Posterior vena cava (tissue), 2 donors: ENCODE measurements around the gene AIFM1. TPM values are rescaled to one million over a fixed set of nuclear protein-coding genes. Genes with fewer than 3 reads are reported as not detected.
"Not testable (repeated sequence)": the region's sequence is repeated elsewhere in the genome, so short reads cannot be mapped to it uniquely, and the experiment has no call there.

Experiments used
- DNase-seq: peaks from one replicate; pipeline ENCODE4 v3.0.0-alpha.2; 2020; ENCODE audit warnings: low spot score
- intact Hi-C, 2 donors: fragments of 100-400 bp; cut with DNase I; formaldehyde crosslinking; loops; one replicate each; pipeline versions ENCODE4 v1.14.1 to v1.14.2; 2022 to 2023
- total RNA-seq, 2 donors: library from RNA; stranded (reverse); fragmentation: NEBNext Ultra II Directional; extraction: Animal tissue kit (Norgen Biotek cat#: 25700); gene quantifications; one replicate each; pipeline ENCODE4 v1.2.1, GENCODE V29; 2021
- donor health status: DM: yes; HTN: yes; CAD: no.
- donor health status: DM: yes; HTN: yes; CAD: no.

The AIFM1 gene
- total RNA-seq, 2 donors from 2014 or later = 17.5 to 22.6 TPM

- peak; percentile 89 for DNase-seq
- intact Hi-C loops = no loop called here
These were observed 40.4 kb downstream of the AIFM1 start for GRCh38 chrX:130125091-130125874.

DNA sequence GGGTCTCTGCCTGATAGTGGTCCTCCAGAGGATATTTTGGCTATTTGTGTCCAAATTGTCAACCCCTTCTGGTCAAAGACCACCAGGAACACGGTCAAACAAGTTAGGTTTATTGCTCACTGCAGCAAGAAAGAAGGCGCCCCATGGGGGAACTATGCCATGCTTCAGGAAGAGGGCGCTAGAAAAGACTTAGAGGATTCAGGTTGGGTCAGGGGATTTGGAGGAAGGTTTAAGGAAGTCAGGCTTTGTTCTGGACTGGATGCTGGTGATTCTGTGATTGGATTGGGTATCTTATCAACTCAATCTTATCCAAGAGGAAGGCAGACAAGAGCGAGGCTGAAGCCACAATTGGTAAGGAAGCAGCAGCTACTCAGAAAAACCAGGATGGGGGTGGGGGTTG, 41.1 kb downstream of the AIFM1 start:
- no peak for DNase-seq
- intact Hi-C loops = no loop called here

- DNase-seq = no peak
- intact Hi-C loops = no loop called here
These were observed 44.2 kb downstream of the AIFM1 start for GRCh38 chrX:130121505-130121800.

GRCh38 chrX:130120746-130121504, 44.7 kb downstream of the AIFM1 start:
- intact Hi-C loops = no loop called here
- DNase-seq = peak; percentile 94

DNA sequence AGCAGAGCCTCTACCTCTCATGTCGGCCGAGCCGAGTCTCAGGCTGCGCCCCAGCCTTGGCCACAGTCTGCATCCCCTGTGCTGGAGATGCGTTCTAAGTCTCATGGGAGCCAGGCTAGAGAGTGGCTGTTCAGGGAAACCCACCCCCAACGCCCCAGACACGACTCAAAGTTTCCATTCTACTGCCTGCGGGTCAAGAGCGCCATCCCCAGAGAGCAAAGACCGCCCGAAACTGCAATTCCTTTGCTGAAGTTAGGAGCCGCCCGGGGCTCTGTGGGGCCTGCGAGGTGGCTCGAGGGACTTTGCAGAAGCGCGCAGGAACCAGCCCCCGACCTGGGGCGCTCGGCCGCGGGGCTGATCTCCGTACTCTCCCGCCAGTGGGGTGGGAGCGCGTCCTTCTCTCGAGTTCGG, 45.3 kb downstream of the AIFM1 start:
- no peak for DNase-seq
- intact Hi-C loops = no loop called here

- no peak for DNase-seq
- intact Hi-C loops = no loop called here
These were observed 46.2 kb downstream of the AIFM1 start for GRCh38 chrX:130119312-130119898.

- DNase-seq = no peak
- intact Hi-C loops = no loop called here
These were observed 47.0 kb downstream of the AIFM1 start for GRCh38 chrX:130118441-130119311.

DNA sequence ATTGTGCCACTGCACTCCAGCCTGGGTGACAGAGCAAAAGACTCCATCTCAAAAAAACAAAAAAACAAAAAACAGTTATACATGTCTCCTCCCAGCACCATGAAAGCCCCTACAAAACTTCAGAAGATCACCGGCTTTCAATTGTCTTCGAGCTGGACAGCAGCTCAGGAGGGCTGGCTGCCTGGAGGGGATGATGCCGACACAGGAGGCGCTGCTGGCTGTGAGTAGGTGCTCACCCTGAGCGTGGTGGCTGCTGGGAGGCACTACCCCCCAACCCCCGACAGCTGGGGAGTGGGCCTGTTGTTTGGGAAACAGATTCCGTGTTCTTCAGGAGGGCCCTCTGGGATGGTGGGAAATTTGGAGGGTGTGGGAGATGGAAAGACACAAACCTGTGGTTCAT, 48.5 kb downstream of the AIFM1 start:
- intact Hi-C loops = no loop called here
- no peak for DNase-seq

- intact Hi-C loops = not testable (repeated sequence)
- DNase-seq = peak; percentile 16
These were observed 50.3 kb downstream of the AIFM1 start for GRCh38 chrX:130115119-130115885.

DNA sequence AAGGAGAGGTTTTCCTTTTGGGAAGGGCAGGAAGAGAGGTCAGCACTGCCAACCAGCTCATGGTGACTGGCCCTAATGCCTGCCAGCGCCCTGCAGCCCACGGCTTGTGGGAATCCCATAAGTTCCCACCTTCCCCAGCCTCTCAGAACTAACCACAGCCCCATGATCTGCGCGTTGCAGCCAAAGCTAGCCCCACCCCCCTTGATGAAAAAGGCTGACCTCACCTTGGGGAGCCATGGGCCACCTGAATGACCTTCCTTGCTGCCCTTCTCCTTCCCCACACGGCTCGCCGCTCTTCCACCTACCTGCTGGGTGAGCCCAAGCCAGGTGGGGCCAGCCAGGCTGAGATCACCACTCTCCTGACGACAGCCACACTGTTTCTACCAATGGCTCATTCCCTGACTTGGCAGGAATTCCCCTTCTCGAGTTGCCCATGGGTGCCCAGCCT, 51.5 kb downstream of the AIFM1 start:
- peak; percentile 74 for DNase-seq
- intact Hi-C loops = no loop called here

GRCh38 chrX:130111220-130112154, 54.2 kb downstream of the AIFM1 start:
- no peak for DNase-seq
- intact Hi-C loops = no loop called here

GRCh38 chrX:130110379-130111219, 55.0 kb downstream of the AIFM1 start, which contains the start of gene ELF4:
Gene ELF4, minus strand, starts transcription at chrX:130110497. Its CDS starts 29,167 bp downstream, at chrX:130081330.
- intact Hi-C loops = no loop called here
- no peak for DNase-seq

GRCh38 chrX:130109429-130110378, 55.9 kb downstream of the AIFM1 start:
- peak; percentile 84 for DNase-seq
- intact Hi-C loops = no loop called here

- intact Hi-C loops = no loop called here
- no peak for DNase-seq
These were observed 56.8 kb downstream of the AIFM1 start for GRCh38 chrX:130108647-130109428.

DNA sequence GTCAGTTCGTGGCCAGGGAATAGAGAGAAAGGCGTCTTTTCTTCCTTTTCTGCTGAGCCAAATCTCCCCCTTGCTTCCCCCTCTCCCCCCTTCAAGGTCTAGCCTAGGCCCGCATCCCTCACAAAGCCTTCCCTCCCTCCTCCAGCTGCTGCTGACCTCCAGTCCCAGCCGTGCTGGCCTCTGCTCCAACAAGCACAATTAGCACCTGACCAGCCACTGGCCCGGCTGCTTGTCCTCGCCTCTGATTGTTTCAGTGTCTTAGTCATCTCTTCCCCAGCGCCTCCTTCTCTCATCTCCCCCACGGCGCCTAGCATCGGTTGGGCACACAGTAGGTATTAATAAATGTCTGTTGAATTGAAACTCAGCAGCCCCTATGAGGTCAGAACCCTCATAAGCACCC, 59.6 kb downstream of the AIFM1 start:
- intact Hi-C loops = no loop called here
- DNase-seq = no peak
